ENCODE results near the gene LNX1.

The LNX1 gene

GRCh38 chr4:53453385-53453784 lies 137.9 kb downstream of the LNX1 start:
- no peak for DNase-seq (ENCODE audit: low read depth in 1 of 2, low spot score in 1 of 2)

GRCh38 chr4:53450773-53451172 lies 140.5 kb downstream of the LNX1 start:
- DNase-seq (ENCODE audit: low read depth in 1 of 2, low spot score in 1 of 2) = no peak
- Histone ChIP-seq H3K27me3 (ENCODE audit: insufficient read depth, poor library complexity, severe bottlenecking) (no peaks in the 10 kb centered on the region), H3K27ac (replicated peaks) (no peak overlapping the region), H3K4me3 (replicated peaks; ENCODE audit: insufficient read depth, low read length) (no peak overlapping the region)
- TF ChIP-seq, protein P1, sequence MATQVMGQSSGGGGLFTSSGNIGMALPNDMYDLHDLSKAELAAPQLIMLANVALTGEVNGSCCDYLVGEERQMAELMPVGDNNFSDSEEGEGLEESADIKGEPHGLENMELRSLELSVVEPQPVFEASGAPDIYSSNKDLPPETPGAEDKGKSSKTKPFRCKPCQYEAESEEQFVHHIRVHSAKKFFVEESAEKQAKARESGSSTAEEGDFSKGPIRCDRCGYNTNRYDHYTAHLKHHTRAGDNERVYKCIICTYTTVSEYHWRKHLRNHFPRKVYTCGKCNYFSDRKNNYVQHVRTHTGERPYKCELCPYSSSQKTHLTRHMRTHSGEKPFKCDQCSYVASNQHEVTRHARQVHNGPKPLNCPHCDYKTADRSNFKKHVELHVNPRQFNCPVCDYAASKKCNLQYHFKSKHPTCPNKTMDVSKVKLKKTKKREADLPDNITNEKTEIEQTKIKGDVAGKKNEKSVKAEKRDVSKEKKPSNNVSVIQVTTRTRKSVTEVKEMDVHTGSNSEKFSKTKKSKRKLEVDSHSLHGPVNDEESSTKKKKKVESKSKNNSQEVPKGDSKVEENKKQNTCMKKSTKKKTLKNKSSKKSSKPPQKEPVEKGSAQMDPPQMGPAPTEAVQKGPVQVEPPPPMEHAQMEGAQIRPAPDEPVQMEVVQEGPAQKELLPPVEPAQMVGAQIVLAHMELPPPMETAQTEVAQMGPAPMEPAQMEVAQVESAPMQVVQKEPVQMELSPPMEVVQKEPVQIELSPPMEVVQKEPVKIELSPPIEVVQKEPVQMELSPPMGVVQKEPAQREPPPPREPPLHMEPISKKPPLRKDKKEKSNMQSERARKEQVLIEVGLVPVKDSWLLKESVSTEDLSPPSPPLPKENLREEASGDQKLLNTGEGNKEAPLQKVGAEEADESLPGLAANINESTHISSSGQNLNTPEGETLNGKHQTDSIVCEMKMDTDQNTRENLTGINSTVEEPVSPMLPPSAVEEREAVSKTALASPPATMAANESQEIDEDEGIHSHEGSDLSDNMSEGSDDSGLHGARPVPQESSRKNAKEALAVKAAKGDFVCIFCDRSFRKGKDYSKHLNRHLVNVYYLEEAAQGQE (IDR thresholded peaks at IDR 0.05; ENCODE audit: insufficient replicate concordance, low read depth) = no peak
- TF ChIP-seq GABPA (IDR thresholded peaks at IDR 0.05; ENCODE audit: low read depth) = no peak
- TF ChIP-seq, protein P2, sequence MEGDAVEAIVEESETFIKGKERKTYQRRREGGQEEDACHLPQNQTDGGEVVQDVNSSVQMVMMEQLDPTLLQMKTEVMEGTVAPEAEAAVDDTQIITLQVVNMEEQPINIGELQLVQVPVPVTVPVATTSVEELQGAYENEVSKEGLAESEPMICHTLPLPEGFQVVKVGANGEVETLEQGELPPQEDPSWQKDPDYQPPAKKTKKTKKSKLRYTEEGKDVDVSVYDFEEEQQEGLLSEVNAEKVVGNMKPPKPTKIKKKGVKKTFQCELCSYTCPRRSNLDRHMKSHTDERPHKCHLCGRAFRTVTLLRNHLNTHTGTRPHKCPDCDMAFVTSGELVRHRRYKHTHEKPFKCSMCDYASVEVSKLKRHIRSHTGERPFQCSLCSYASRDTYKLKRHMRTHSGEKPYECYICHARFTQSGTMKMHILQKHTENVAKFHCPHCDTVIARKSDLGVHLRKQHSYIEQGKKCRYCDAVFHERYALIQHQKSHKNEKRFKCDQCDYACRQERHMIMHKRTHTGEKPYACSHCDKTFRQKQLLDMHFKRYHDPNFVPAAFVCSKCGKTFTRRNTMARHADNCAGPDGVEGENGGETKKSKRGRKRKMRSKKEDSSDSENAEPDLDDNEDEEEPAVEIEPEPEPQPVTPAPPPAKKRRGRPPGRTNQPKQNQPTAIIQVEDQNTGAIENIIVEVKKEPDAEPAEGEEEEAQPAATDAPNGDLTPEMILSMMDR (IDR thresholded peaks at IDR 0.05; ENCODE audit: insufficient read depth, low read length) = no peak
- TF ChIP-seq POLR2AphosphoS5 (IDR thresholded peaks at IDR 0.05; ENCODE audit: low read depth) = no peak
- TF ChIP-seq SPI1 (IDR thresholded peaks at IDR 0.05; ENCODE audit: borderline replicate concordance, low read depth) = no peak

More at GRCh38 chr4:53453385-53453784, 137.9 kb downstream of the LNX1 start:
- H3K27me3 ChIP-seq (ENCODE audit: insufficient read depth, poor library complexity, severe bottlenecking) = no peaks in the 10 kb centered on the region
- no peak overlapping the region for H3K4me3 ChIP-seq (replicated peaks; ENCODE audit: insufficient read depth, low read length)
- no peak overlapping the region for H3K27ac ChIP-seq (replicated peaks)
- TF ChIP-seq, protein P1 (IDR thresholded peaks at IDR 0.05; ENCODE audit: insufficient replicate concordance, low read depth) = no peak
- TF ChIP-seq GABPA (IDR thresholded peaks at IDR 0.05; ENCODE audit: low read depth) (no peak), POLR2AphosphoS5 (IDR thresholded peaks at IDR 0.05; ENCODE audit: low read depth) (no peak), SPI1 (IDR thresholded peaks at IDR 0.05; ENCODE audit: borderline replicate concordance, low read depth) (no peak)
- TF ChIP-seq, protein P2 (IDR thresholded peaks at IDR 0.05; ENCODE audit: insufficient read depth, low read length) = no peak

- Histone ChIP-seq H3K4me3 (replicated peaks; ENCODE audit: insufficient read depth, low read length) (no peak overlapping the region), H3K27me3 (ENCODE audit: insufficient read depth, poor library complexity, severe bottlenecking) (no peaks in the 10 kb centered on the region), H3K27ac (replicated peaks) (no peak overlapping the region)
- TF ChIP-seq, protein P2 (IDR thresholded peaks at IDR 0.05; ENCODE audit: insufficient read depth, low read length) = no peak
- TF ChIP-seq SPI1 (IDR thresholded peaks at IDR 0.05; ENCODE audit: borderline replicate concordance, low read depth) (no peak), GABPA (IDR thresholded peaks at IDR 0.05; ENCODE audit: low read depth) (no peak), POLR2AphosphoS5 (IDR thresholded peaks at IDR 0.05; ENCODE audit: low read depth) (no peak)
- TF ChIP-seq, protein P1 (IDR thresholded peaks at IDR 0.05; ENCODE audit: insufficient replicate concordance, low read depth) = no peak
- DNase-seq (ENCODE audit: low read depth in 1 of 2, low spot score in 1 of 2) = no peak
Measured at GRCh38 chr4:53444954-53445353, 146.3 kb downstream of the LNX1 start.

All from HL-60 (cell line).